ENCODE measurements around the gene FAM174C. TPM values are rescaled to one million over a fixed set of nuclear protein-coding genes. Genes with fewer than 3 reads are reported as not detected.
"Not testable (repeated sequence)": the region's sequence is repeated elsewhere in the genome, so short reads cannot be mapped to it uniquely, and the experiment has no call there.

FAM174C gene
- total RNA-seq, 2 experiments from 2014 or later: 105 to 112 TPM

DNA sequence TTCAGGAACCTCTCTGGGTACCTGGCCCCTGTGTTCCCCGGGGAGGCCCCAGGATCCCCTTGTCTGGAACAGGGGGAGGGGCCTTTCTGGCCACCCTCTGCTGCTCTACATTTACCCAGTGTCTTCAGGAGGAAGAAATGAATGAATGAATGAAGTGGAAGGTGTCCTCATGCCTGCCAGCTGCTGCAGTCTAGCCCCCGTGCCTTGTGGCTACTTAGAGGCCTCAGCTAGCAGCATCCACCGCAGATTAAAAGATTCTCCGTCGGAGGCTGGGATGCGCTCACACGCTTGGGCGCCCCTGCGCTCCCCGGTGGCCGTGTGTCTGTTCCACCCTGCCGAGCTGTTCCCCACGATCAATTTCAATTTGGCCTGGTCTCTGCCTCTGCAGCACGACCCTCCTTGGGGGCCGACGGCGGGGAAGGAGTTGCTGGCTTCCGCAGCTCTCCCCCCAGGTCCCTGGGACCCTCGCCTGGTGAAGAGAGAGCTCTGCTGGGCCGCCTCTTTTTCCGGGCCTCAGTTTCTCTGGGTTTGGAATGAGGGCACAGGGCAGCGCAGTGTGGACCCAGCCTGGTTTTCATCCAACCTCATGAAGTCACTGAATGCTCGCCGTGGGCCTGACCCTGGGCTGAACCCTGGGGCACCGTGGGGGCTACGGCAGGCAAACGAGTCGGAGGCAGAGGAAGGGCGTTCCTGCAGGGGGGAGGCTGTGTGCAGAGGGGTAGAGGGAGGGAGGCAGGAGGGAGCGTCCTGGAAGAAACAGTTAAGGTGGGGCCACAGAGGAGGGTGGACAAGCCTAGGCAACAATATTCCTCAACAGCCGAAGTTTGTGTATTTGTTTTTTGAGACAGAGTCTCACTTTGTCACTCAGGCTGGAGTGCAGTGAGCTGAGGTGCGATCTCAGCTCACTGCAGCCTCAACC lies 38.6 kb downstream of the FAM174C start:
- POLR2A ChIA-PET: no interaction called here
- CTCF ChIA-PET: no interaction called here

DNA sequence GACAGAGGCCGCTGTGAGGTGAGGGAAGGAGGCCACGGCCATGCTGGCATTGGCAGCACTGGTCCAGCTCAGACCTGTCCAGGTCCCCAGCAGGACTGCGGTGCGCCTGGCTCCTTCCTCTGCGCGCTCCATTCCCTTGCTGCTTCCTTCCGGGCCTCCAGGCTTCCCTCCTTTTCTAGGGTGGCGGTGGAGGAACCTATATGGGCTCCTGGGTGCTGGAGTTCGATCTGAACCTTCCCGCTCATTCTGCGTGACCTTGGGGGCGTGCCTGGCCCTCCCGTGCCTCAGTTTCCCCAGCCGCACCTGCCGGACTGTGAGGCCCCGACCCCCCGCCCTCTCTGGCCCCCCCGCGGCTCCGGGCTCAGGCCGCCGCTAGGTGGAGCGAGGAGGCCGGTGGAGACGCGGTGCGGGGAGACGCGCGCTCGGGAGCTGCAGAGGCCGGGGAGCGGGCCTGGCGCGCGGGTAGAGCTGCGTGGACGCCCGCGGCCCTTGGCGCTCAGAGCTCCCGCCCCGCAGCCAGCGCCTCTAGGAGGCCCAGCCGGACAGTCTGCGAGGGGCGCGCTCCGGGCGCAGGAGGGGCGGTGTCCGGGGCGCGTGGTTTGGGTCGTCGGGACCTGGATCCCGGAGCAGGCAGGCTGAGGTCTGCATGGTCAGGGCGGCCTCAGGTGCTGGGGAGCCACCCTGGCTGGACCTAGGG lies 40.3 kb downstream of the FAM174C start:
- POLR2A ChIA-PET: no interaction called here
- CTCF ChIA-PET: interaction anchor here (0.6 to 2.3 kb wide), 5 partner anchors 12 to 401 kb away, joined by 3 to 8 read pairs (median 3); no protein-coding TSS in a partner anchor

DNA sequence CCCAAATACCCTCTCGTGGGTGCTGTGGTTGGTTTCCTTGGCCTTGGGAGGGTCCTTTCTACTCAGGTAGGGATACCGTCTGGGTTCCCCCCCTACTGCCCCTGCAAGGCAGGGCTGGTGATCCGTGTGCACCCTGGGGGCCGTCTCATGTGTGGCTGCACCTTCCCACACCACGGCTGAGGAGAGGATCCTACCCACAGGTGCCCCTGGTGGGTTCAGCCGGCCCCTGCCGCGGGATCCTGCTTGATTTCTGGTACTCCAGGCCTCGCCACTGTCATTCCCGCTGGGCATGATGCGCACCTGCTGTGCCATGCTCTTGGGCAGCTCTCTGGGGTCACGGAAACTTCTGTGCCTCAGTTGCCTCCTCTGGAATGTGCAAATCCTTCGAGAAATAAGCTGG lies 41.1 kb downstream of the FAM174C start:
- CTCF ChIA-PET: interaction anchor here (2.3 kb wide), 1 partner anchor 37 kb away, joined by 8 read pairs; no protein-coding TSS in a partner anchor
- POLR2A ChIA-PET: no interaction called here

DNA sequence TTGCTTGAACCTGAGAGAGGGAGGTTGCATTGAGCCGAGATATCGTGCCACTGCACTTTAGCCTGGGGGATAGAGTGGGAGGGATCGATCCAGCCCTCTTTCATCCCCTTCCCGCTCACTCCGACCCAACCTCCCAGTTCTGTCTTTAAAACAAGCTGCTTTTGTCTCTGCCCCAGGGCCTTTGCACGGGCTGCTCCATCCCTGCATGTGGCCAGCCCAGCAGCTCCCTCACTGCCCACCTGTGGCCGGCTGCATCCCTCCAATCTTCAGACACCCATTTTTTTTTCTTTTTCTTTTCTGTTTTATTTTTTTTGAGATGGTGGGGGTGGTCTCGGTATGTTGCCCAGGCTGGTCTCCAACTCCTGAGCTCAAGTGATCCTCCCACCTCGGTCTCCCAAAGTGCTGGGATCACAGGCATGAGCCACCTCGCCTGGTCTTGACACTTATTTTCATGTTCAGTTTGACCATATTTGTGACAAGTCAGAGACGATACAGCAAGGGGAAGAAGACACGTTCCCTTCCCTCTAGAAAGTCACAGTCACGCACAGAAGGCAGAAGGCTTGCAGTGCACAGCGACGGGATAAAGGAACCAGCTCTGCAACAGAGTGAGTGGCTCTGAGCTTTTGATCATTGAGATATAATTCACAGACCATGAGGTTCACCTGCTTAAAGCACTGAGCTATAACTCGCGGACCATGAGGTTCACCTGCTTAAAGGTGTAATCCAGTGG lies 42.1 kb downstream of the FAM174C start:
- ChIA-PET CTCF (interaction anchor here (2.3 kb wide), 1 partner anchor 38 kb away, joined by 8 read pairs; no protein-coding TSS in a partner anchor), POLR2A (no interaction called here)

GRCh38 chr19:1318678-1319471 lies 43.5 kb downstream of the FAM174C start:
- POLR2A ChIA-PET: no interaction called here
- CTCF ChIA-PET: no interaction called here

- POLR2A ChIA-PET, CTCF ChIA-PET: not testable (repeated sequence)
Observed at GRCh38 chr19:1320282-1320650, 44.9 kb downstream of the FAM174C start.

- ChIA-PET CTCF (no interaction called here), POLR2A (no interaction called here)
Observed at GRCh38 chr19:1321539-1321938, 46.2 kb downstream of the FAM174C start.

DNA sequence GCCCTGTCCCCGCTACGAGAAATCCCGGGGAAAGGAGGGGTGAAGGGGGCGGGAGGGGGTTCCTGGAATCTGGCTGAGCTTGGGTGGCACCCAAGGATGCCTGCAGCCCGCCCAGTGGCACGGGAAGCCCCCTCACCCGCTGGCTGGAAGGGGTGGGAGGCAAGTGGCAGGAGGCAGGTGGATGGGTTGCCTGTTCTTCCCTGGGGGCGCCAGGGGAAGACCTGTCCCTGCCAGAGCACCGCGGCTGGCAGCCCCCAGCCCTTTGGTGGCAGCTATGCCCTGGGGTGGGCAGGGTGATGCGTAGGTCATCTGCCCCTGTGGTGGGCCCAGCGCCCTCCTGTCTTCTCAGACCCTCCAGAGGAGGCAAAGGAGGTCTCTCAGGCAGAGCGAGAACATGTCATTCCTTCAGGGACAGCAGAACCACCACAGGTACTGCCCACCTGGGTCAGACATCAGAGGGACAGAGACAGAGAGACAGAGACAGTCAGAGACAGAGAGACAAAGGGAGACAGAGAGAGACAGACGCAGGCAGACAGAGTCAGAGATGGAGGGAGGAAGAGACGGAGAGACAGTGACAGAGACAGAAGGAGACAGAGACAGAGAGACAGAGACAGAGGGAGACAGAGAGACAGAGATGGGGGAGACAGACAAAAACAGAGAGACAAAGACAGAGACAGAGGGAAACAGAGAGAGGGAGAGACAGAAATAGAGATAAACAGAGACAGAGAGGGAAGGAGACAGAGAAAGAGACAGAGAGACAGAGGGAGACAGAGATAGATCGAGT lies 47.1 kb downstream of the FAM174C start:
- POLR2A ChIA-PET: no interaction called here
- CTCF ChIA-PET: no interaction called here

GRCh38 chr19:1324249-1324805 lies 49.0 kb downstream of the FAM174C start:
- ChIA-PET POLR2A (interaction anchor here (0.5 kb wide), 1 partner anchor 55 kb away, joined by 3 read pairs; the partner anchor contains the start of gene CIRBP), CTCF (interaction anchor here (1.0 kb wide), 1 partner anchor 86 kb away, joined by 4 read pairs; no protein-coding TSS in a partner anchor)

GRCh38 chr19:1324806-1325567 lies 49.7 kb downstream of the FAM174C start:
- ChIA-PET POLR2A (interaction anchor here (0.5 kb wide), 1 partner anchor 56 kb away, joined by 3 read pairs; the partner anchor contains the start of gene CIRBP), CTCF (no interaction called here)

DNA sequence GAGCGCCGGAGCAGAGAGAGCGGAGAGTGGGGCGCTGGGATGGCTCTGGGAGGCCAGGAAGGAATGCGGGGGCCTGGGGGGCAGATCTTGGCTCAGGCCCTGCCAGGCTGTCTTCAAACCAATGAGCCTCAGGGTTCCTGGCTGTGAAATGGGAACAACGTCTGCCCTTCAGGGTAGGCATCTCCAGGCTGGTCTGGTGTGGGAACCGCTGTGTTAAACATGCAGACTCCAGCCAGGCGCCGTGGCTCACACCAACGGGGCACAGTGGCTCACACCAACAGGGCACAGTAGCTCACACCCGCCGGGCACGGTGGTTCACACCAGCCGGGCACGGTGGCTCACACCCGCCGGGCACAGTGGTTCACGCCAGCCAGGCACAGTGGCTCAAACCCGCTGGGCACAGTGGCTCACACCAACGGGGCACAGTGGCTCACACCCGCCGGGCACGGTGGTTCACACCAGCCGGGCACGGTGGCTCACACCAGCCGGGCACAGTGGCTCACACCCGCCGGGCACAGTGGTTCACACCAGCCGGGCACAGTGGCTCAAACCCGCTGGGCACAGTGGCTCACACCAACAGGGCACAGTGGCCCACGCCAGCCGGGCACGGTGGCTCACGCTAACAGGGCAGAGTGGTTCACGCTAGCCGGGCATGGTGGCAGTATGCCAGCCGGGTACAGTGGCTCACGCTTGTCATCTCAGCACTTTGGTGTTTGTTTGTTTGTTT lies 50.4 kb downstream of the FAM174C start:
- ChIA-PET CTCF (no interaction called here), POLR2A (no interaction called here)

GRCh38 chr19:1327125-1327524 lies 51.8 kb downstream of the FAM174C start:
- ChIA-PET POLR2A (no interaction called here), CTCF (interaction anchor here (0.7 kb wide), 1 partner anchor 90 kb away, joined by 3 read pairs; no protein-coding TSS in a partner anchor)

Other genes with a start within 250 kb of the FAM174C start
- gene CNN2, start 248.9 kb upstream of the FAM174C start, total RNA-seq: 10 to 100 TPM; 64.2 to 71.2 TPM
- 10 to 100 TPM; 16.1 to 17.2 TPM for gene ABCA7, start 235.4 kb upstream of the FAM174C start, total RNA-seq
- gene ARHGAP45, start 208.4 kb upstream of the FAM174C start, total RNA-seq: 100 to 1,000 TPM; 148 to 154 TPM
- gene POLR2E, start 180.2 kb upstream of the FAM174C start, total RNA-seq: 100 to 1,000 TPM; 272 to 275 TPM
- gene GPX4, start 171.5 kb upstream of the FAM174C start, total RNA-seq: 100 to 1,000 TPM; 205 to 209 TPM
- 10 to 100 TPM; 56.6 to 59.0 TPM for gene SBNO2, start 101.3 kb upstream of the FAM174C start, total RNA-seq
- 10 to 100 TPM; 58.7 to 62.5 TPM for gene STK11, start 69.8 kb upstream of the FAM174C start, total RNA-seq
- 1 to 10 TPM in 1 of 2 experiments, under 1 TPM in 1; 0.95 to 1.1 TPM for gene CBARP, start 37.5 kb upstream of the FAM174C start, total RNA-seq
- 100 to 1,000 TPM; 193 to 194 TPM for gene ATP5F1D, start 33.8 kb upstream of the FAM174C start, total RNA-seq
- 10 to 100 TPM; 45.3 to 50.0 TPM for gene MIDN, start 26.9 kb upstream of the FAM174C start, total RNA-seq
- 100 to 1,000 TPM; 207 to 210 TPM for gene CIRBP, start 6.2 kb upstream of the FAM174C start, total RNA-seq
- not detected for gene EFNA2, start 10.3 kb downstream of the FAM174C start, total RNA-seq
- gene NDUFS7, start 108.4 kb downstream of the FAM174C start, total RNA-seq: 100 to 1,000 TPM in 1 of 2 experiments, 10 to 100 TPM in 1; 99.4 to 104 TPM
- gene GAMT, start 126.0 kb downstream of the FAM174C start, total RNA-seq: 10 to 100 TPM; 29.3 to 30.8 TPM
- gene DAZAP1, start 132.1 kb downstream of the FAM174C start, total RNA-seq: 100 to 1,000 TPM; 295 to 300 TPM
- gene RPS15, start 162.9 kb downstream of the FAM174C start, total RNA-seq: 1,000 to 10,000 TPM; 1,429 to 1,438 TPM
- gene APC2, start 174.6 kb downstream of the FAM174C start, total RNA-seq: under 1 TPM; 0.06 to 0.13 TPM
- gene C19orf25, start 203.7 kb downstream of the FAM174C start, total RNA-seq: 10 to 100 TPM; 33.4 to 36.5 TPM
- gene PCSK4, start 214.8 kb downstream of the FAM174C start, total RNA-seq: 1 to 10 TPM; 1.3 TPM
- gene REEP6, start 215.7 kb downstream of the FAM174C start, total RNA-seq: 1 to 10 TPM; 2.0 to 2.3 TPM
- 1 to 10 TPM; 1.6 to 2.6 TPM for gene ADAMTSL5, start 237.5 kb downstream of the FAM174C start, total RNA-seq
- not detected for gene PLK5, start 248.5 kb downstream of the FAM174C start, total RNA-seq